A549 (cell line): Measurements from ENCODE around the gene NTMT2.

Source experiments
- CBX8 ChIP-seq: fragments of 200-600 bp; sonication (generic); IDR thresholded peaks from 2 replicates; pipeline ENCODE4 v1.6.1; 2016
- JUN ChIP-seq, 2 experiments: fragments of >200 bp; sonication (Bioruptor Twin); formaldehyde crosslinking; IDR thresholded peaks; 2 replicates in 1 of 2; 3 replicates in 1 of 2; pipeline ENCODE4 v1.6.1; 2016 to 2017
- MAZ ChIP-seq: fragments of 150-350 bp; IDR thresholded peaks from 2 replicates; pipeline ENCODE4 v1.6.1; 2014; ENCODE audit warnings: antibody characterized with exemption, low read depth, low read length, borderline replicate concordance
- POLR2A ChIP-seq: IDR thresholded peaks from 2 replicates; pipeline ENCODE4 v1.6.1; 2012; ENCODE audit warnings: mild to moderate bottlenecking, low read length
- RAD21 ChIP-seq, 2 experiments: fragments of >200 bp in 1 of 2; sonication (Bioruptor Twin) in 1 of 2; formaldehyde crosslinking in 1 of 2; IDR thresholded peaks in 1 of 2; conservative IDR thresholded peaks in 1 of 2; 2 replicates in 1 of 2; 3 replicates in 1 of 2; pipeline ENCODE4 v1.6.1; 2012 to 2018; ENCODE audit warnings: inconsistent platforms in 1 of 2
- RFX5 ChIP-seq: fragments of 450-650 bp; IDR thresholded peaks from 2 replicates; pipeline ENCODE4 v1.7.1; 2014; ENCODE audit warnings: antibody characterized with exemption, mild to moderate bottlenecking, moderate library complexity
- SMC3 ChIP-seq: fragments of >200 bp; sonication (Bioruptor Twin); formaldehyde crosslinking; IDR thresholded peaks from 3 replicates; pipeline ENCODE4 v1.6.1; 2018; ENCODE audit warnings: inconsistent platforms
- ZNF302 ChIP-seq: fragments of 250-450 bp; sonication (Bioruptor Pico); IDR thresholded peaks from 2 replicates; pipeline ENCODE4 v1.9.0; 2021; ENCODE audit warnings: inconsistent platforms, mild to moderate bottlenecking, moderate library complexity
- TF ChIP-seq, protein P1 (sequence below): fragments of >200 bp; sonication (Bioruptor Twin); formaldehyde crosslinking; IDR thresholded peaks from 3 replicates; pipeline ENCODE4 v1.5.1; 2016
- TF ChIP-seq, protein P2 (sequence below): IDR thresholded peaks from 2 replicates; pipeline ENCODE4 v1.6.1; 2012
- TF ChIP-seq, protein P3 (sequence below): IDR thresholded peaks from 2 replicates; pipeline ENCODE4 v1.6.1; 2012

DNA sequence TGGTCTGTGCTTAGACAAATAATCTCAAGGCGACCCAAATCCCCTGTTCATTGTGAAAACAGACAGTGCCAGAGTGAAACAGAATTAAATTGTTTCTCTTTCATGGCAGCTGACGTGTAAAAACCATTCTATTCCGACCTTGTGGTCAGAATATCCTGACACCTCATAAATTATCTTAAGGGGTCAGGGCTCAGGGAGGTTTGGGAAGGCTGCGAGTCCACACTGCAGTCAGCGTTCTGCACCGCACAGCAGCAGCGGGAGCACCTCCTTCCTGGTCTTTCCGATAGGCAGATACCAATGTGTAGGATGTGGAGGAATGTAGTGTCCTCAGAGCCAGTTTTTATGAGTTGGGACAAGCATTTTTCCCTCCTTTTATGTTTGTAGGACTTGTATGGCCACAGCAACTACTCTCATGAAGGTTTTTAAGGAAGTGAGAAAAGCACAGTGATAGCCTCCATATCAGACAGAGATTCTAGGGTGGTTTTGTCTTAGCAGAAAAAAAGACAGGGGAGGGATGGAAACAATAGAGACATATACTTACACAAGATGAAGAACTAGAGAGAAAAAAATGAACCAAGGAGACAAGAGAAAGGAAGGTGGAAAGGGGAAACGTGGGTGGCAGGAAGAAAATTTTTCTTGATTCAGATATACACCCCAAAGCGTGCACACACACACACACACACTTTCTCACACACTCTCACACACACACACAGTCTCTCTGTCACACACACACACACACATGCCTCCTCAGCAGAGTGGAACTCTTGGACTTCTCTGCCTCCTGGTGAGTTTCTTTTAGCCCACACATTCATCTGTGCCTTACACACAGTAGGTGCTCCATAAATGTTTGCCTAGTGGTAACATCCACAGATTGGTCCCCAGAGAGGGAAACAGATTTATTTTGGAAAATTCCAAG lies 68.6 kb downstream of the NTMT2 start:
- TF ChIP-seq, protein P1, sequence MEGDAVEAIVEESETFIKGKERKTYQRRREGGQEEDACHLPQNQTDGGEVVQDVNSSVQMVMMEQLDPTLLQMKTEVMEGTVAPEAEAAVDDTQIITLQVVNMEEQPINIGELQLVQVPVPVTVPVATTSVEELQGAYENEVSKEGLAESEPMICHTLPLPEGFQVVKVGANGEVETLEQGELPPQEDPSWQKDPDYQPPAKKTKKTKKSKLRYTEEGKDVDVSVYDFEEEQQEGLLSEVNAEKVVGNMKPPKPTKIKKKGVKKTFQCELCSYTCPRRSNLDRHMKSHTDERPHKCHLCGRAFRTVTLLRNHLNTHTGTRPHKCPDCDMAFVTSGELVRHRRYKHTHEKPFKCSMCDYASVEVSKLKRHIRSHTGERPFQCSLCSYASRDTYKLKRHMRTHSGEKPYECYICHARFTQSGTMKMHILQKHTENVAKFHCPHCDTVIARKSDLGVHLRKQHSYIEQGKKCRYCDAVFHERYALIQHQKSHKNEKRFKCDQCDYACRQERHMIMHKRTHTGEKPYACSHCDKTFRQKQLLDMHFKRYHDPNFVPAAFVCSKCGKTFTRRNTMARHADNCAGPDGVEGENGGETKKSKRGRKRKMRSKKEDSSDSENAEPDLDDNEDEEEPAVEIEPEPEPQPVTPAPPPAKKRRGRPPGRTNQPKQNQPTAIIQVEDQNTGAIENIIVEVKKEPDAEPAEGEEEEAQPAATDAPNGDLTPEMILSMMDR = no peak
- no peak for TF ChIP-seq ZNF302
- no peak for TF ChIP-seq POLR2A
- no peak for TF ChIP-seq JUN (IDR thresholded peaks at IDR 0.05)
- TF ChIP-seq, protein P2, sequence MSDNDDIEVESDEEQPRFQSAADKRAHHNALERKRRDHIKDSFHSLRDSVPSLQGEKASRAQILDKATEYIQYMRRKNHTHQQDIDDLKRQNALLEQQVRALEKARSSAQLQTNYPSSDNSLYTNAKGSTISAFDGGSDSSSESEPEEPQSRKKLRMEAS = no peak
- TF ChIP-seq RFX5 = no peak
- no peak for TF ChIP-seq MAZ
- no peak for TF ChIP-seq RAD21 (conservative IDR thresholded peaks at IDR 0.05 in 1 of 2, IDR thresholded peaks at IDR 0.05 in 1 of 2)
- no peak for TF ChIP-seq SMC3
- TF ChIP-seq, protein P3, sequence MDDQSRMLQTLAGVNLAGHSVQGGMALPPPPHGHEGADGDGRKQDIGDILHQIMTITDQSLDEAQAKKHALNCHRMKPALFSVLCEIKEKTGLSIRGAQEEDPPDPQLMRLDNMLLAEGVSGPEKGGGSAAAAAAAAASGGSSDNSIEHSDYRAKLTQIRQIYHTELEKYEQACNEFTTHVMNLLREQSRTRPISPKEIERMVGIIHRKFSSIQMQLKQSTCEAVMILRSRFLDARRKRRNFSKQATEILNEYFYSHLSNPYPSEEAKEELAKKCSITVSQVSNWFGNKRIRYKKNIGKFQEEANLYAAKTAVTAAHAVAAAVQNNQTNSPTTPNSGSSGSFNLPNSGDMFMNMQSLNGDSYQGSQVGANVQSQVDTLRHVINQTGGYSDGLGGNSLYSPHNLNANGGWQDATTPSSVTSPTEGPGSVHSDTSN = no peak
- TF ChIP-seq CBX8 = no peak
